Progenitor cell of endocrine pancreas (in vitro differentiated cells): ENCODE data around the gene DCLRE1C. TPM values are rescaled to one million over a fixed set of nuclear protein-coding genes. Genes with fewer than 3 reads are reported as not detected.
"Not testable (repeated sequence)": the region's sequence is repeated elsewhere in the genome, so short reads cannot be mapped to it uniquely, and the experiment has no call there.

Experiments
- DNase-seq: peaks from one replicate; pipeline ENCODE4 v3.0.0; 2021; ENCODE audit warnings: low spot score; ENCODE audit not compliant: unreplicated experiment
- H3K27ac Mint-ChIP-seq: 2 replicates; pipeline ENCODE4 v1.8.0; 2021; ENCODE audit warnings: mild to moderate bottlenecking, moderate library complexity, mixed read lengths
- H3K27me3 Mint-ChIP-seq: 2 replicates; pipeline ENCODE4 v1.8.0; 2021; ENCODE audit warnings: mixed read lengths
- H3K36me3 Mint-ChIP-seq: 2 replicates; pipeline ENCODE4 v1.8.0; 2022; ENCODE audit warnings: mixed read lengths; ENCODE audit not compliant: insufficient read depth
- H3K4me1 Mint-ChIP-seq: 2 replicates; pipeline ENCODE4 v1.8.0; 2021; ENCODE audit warnings: low read depth, mixed read lengths
- H3K4me3 Mint-ChIP-seq: 2 replicates; pipeline ENCODE4 v1.8.0; 2021; ENCODE audit warnings: low read depth, mild to moderate bottlenecking, moderate library complexity, mixed read lengths
- H3K9me3 Mint-ChIP-seq: 2 replicates; pipeline ENCODE4 v1.8.0; 2021; ENCODE audit warnings: low read depth, mixed read lengths
- total RNA-seq: library from RNA; stranded (reverse); gene quantifications from 2 replicates; pipeline ENCODE4 v1.2.1, GENCODE V29; 2021
- TF ChIP-seq, protein P1 (sequence below): fragments of 200-600 bp; sonication (generic); IDR thresholded peaks from one replicate; pipeline ENCODE4 v1.5.0; 2021; ENCODE audit warnings: antibody characterized with exemption, mild to moderate bottlenecking; ENCODE audit not compliant: unreplicated experiment

Gene DCLRE1C
- total RNA-seq, 1 donor from 2014 or later: 13.5 TPM

GRCh38 chr10:14949291-14949690 is 4.6 kb downstream of the DCLRE1C start:
- no peak for DNase-seq
- Mint-ChIP-seq H3K27ac (peak overlapping the region; percentile 2), H3K4me3 (no peak overlapping the region), H3K27me3 (no peaks in the 10 kb centered on the region), H3K4me1 (peaks cover 10% of the 10 kb centered on the region), H3K36me3 (peaks cover 8% of the 10 kb centered on the region), H3K9me3 (no peaks in the 10 kb centered on the region)
- TF ChIP-seq, protein P1, sequence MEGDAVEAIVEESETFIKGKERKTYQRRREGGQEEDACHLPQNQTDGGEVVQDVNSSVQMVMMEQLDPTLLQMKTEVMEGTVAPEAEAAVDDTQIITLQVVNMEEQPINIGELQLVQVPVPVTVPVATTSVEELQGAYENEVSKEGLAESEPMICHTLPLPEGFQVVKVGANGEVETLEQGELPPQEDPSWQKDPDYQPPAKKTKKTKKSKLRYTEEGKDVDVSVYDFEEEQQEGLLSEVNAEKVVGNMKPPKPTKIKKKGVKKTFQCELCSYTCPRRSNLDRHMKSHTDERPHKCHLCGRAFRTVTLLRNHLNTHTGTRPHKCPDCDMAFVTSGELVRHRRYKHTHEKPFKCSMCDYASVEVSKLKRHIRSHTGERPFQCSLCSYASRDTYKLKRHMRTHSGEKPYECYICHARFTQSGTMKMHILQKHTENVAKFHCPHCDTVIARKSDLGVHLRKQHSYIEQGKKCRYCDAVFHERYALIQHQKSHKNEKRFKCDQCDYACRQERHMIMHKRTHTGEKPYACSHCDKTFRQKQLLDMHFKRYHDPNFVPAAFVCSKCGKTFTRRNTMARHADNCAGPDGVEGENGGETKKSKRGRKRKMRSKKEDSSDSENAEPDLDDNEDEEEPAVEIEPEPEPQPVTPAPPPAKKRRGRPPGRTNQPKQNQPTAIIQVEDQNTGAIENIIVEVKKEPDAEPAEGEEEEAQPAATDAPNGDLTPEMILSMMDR: no peak

GRCh38 chr10:14947268-14947667 is 6.6 kb downstream of the DCLRE1C start:
- no peaks in the 10 kb centered on the region for H3K9me3 Mint-ChIP-seq
- DNase-seq: no peak
- TF ChIP-seq, protein P1: no peak
- H3K4me3 Mint-ChIP-seq: no peak overlapping the region
- peaks cover 11% of the 10 kb centered on the region for H3K36me3 Mint-ChIP-seq
- no peak overlapping the region for H3K27ac Mint-ChIP-seq
- H3K27me3 Mint-ChIP-seq: no peaks in the 10 kb centered on the region
- no peaks in the 10 kb centered on the region for H3K4me1 Mint-ChIP-seq

- Mint-ChIP-seq H3K4me1 (no peaks in the 10 kb centered on the region), H3K4me3 (no peak overlapping the region), H3K36me3 (peaks cover 11% of the 10 kb centered on the region), H3K9me3 (no peaks in the 10 kb centered on the region), H3K27ac (no peak overlapping the region), H3K27me3 (no peaks in the 10 kb centered on the region)
- DNase-seq: no peak
- TF ChIP-seq, protein P1: no peak
Measured at GRCh38 chr10:14945108-14945507, 8.8 kb downstream of the DCLRE1C start.

- H3K36me3 Mint-ChIP-seq: peaks cover 13% of the 10 kb centered on the region
- H3K27ac Mint-ChIP-seq, H3K27me3 Mint-ChIP-seq, H3K4me3 Mint-ChIP-seq, H3K9me3 Mint-ChIP-seq, H3K4me1 Mint-ChIP-seq, DNase-seq: not testable (repeated sequence)
Measured at GRCh38 chr10:14942950-14943338, 11.0 kb downstream of the DCLRE1C start.

DNA sequence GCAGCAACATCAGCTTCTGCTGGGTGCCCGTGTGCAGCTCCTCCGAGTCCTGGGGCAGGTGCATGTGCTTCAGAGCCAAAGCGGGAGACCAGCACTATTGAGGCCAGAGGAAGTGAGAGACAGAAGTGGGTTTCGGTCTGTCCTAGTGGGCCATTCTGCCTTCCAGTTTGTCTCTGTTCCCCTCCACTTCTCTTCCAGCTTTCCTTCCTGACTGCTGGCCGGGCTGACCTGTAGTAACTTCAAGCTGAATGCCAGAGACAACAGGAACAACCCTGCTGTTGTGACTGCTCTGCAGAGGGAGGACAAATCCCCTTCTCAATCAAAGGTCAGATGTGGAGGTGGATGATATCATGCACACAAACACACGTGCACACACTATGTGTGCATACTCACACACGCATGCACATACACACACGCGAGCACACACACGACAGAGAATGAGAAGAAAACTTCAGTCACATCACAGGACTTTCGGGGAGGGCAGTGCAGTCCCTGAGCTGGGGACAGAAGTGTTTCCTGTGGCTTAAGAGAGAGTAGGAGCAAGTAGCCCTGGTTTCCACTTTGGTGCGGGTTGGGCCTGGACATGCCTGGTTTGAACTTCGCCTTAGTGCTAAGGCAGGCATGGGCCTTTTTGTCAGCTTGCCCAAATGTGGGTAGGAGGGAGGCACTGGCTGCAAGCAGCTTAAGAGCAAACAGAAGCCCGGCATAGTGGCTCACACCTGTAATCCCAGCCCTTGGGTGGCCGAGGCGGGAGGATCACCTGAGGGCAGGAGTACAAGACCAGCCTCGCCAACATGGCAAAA is 11.5 kb downstream of the DCLRE1C start:
- not testable (repeated sequence) for H3K27me3 Mint-ChIP-seq

DNA sequence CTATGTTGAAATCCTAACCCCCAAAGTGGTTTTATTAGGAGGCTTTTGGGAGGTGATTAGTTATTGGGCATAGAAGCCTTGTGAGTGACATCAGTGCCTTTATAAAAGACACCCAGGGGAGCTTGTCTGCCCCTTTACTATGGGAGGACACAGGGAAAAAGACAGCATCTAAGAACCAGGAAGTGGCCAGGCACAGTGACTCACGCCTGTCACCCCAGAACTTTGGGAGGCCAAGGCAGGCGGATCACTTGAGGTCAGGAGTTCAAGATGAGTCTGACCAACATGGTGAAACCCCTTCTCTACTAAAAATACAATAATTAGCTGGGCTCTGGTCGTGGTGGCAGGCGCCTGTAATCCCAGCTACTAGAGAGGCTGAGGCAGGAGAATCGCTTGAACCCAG is 14.9 kb downstream of the DCLRE1C start:
- peaks cover 14% of the 10 kb centered on the region for H3K36me3 Mint-ChIP-seq
- not testable (repeated sequence) for H3K27ac Mint-ChIP-seq, H3K9me3 Mint-ChIP-seq, H3K4me1 Mint-ChIP-seq, DNase-seq, H3K4me3 Mint-ChIP-seq, H3K27me3 Mint-ChIP-seq

More for the DNA sequence above, 11.5 kb downstream of the DCLRE1C start:
- H3K4me3 Mint-ChIP-seq, H3K27ac Mint-ChIP-seq, H3K9me3 Mint-ChIP-seq, DNase-seq, H3K4me1 Mint-ChIP-seq: not testable (repeated sequence)
- H3K36me3 Mint-ChIP-seq: peaks cover 13% of the 10 kb centered on the region

DNA sequence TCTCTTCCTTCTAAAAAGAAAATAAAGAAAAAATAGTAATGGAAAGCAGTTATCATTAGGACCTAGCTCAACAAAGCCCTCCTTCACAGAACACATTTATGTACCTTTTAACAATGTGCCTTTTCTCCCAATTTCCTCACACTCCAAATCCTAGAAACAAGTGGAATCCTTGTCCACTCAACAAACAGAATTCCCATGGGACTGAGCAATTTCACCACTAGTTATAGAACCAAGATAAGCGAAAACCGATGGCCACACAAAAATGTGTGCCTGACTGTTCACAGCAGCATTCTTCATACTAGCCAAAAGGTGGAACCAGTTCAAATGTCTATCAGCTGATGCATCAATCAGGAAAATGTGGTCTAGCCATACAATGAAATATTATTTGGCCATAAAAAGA is 17.3 kb downstream of the DCLRE1C start:
- Mint-ChIP-seq H3K4me1 (no peaks in the 10 kb centered on the region), H3K27me3 (no peaks in the 10 kb centered on the region), H3K4me3 (no peak overlapping the region), H3K27ac (no peak overlapping the region), H3K36me3 (peaks cover 26% of the 10 kb centered on the region), H3K9me3 (no peaks in the 10 kb centered on the region)
- DNase-seq: no peak
- TF ChIP-seq, protein P1: no peak
